Measurements from ENCODE around the gene FSIP1.

GRCh38 chr15:39736412-39737195 lies 46.0 kb downstream of the FSIP1 start:
- no peak for TF ChIP-seq POLR2A (IDR thresholded peaks at IDR 0.05)
- TF ChIP-seq CTCF (IDR thresholded peaks at IDR 0.05) = no peak

Data from lower leg skin (tissue), 3 donors.